Cardiac fibroblast (primary cell): ENCODE results near the gene CROT.

Experiments
- DNase-seq, 2 donors: peaks; one replicate each; pipeline versions ENCODE4 v3.0.0 to v3.0.0-alpha.2; 2010; ENCODE audit warnings: low read depth in 2 of 2
- H3K4me3 ChIP-seq, 2 donors: replicated peaks in 1 of 2; 1 replicate in 1 of 2; 2 replicates in 1 of 2; pipeline ENCODE4 v1.5.1; 2011; ENCODE audit warnings: low read depth in 2 of 2, low read length in 2 of 2, mild to moderate bottlenecking in 2 of 2, moderate library complexity in 1 of 2
- CTCF ChIP-seq: IDR thresholded peaks from one replicate; pipeline ENCODE4 v1.5.1; 2011; ENCODE audit warnings: low read depth, mild to moderate bottlenecking, low read length, inconsistent platforms

The CROT gene

GRCh38 chr7:87420173-87420572 is 74.7 kb downstream of the CROT start:
- no peak for DNase-seq
- TF ChIP-seq CTCF: no peak
- no peak overlapping the region for H3K4me3 ChIP-seq

- no peak for TF ChIP-seq CTCF
- H3K4me3 ChIP-seq: no peak overlapping the region
- no peak for DNase-seq
These were observed 78.6 kb downstream of the CROT start for GRCh38 chr7:87424075-87424474.

- TF ChIP-seq CTCF: no peak
- no peak for DNase-seq
- no peak overlapping the region for H3K4me3 ChIP-seq
These were observed 80.7 kb downstream of the CROT start for GRCh38 chr7:87426160-87426559.

GRCh38 chr7:87427288-87427687 is 81.8 kb downstream of the CROT start:
- H3K4me3 ChIP-seq: no peak overlapping the region
- TF ChIP-seq CTCF: no peak
- no peak for DNase-seq

GRCh38 chr7:87432536-87432935 is 87.1 kb downstream of the CROT start:
- no peak for TF ChIP-seq CTCF
- no peak overlapping the region for H3K4me3 ChIP-seq
- DNase-seq: no peak

- TF ChIP-seq CTCF: no peak
- DNase-seq: no peak
- H3K4me3 ChIP-seq: no peak overlapping the region
These were observed 90.1 kb downstream of the CROT start for GRCh38 chr7:87435546-87435945.

GRCh38 chr7:87445897-87446296 is 100.4 kb downstream of the CROT start:
- DNase-seq: no peak
- no peak overlapping the region for H3K4me3 ChIP-seq
- TF ChIP-seq CTCF: no peak
